HUDEP-2 (cell line): ENCODE results near the gene ADISSP.
A peak's percentile ranks its signal among the peaks of the same experiment; 100 is the strongest.
"Not testable (repeated sequence)": the region's sequence is repeated elsewhere in the genome, so short reads cannot be mapped to it uniquely, and the experiment has no call there.

Experiments
- DNase-seq, 76 experiments: peaks; one replicate each; lab custom pipeline; 2025; ENCODE audit not compliant: unreplicated experiment in 76 of 76; lab: John Stamatoyannopoulos, UW

ADISSP gene

GRCh38 chr20:3798373-3798768 is 30.8 kb upstream of the ADISSP start:
- no peak for DNase-seq

GRCh38 chr20:3797592-3798372 is 30.2 kb upstream of the ADISSP start:
- DNase-seq = peak in 8 of 76 experiments; percentile 4 to 31 (median 16)

- no peak for DNase-seq
Observed at GRCh38 chr20:3797226-3797545, 29.6 kb upstream of the ADISSP start.

- no peak for DNase-seq
Observed at GRCh38 chr20:3796477-3797225, 29.1 kb upstream of the ADISSP start.

- peak in 72 of 76 experiments; percentile 39 to 94 (median 80) for DNase-seq
Observed at GRCh38 chr20:3795511-3796468, 28.2 kb upstream of the ADISSP start, which contains the start of gene CDC25B. Gene CDC25B, plus strand, starts transcription at chr20:3796310. Its CDS starts 222 bp downstream, at chr20:3796532.

- no peak for DNase-seq
Observed at GRCh38 chr20:3794701-3795420, 27.3 kb upstream of the ADISSP start.

DNA sequence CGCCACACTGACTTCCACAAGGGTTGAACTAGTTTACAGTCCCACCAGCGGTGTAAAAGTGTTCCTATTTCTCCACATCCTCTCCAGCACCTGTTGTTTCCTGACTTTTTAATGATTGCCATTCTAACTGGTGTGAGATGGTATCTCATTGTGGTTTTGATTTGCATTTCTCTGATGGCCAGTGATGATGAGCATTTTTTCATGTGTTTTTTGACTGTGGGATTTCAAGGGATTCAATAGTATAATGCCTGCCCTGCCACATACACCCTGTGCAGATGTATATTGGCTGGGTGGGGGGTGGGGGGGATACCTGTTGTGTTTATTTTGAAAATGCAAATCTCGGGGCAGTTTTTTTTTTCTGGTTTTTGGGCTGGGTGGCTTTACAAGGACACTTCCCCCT is 26.6 kb upstream of the ADISSP start:
- DNase-seq = not testable (repeated sequence)

GRCh38 chr20:3789201-3789600 is 21.6 kb upstream of the ADISSP start:
- not testable (repeated sequence) for DNase-seq

GRCh38 chr20:3788685-3789155 is 21.2 kb upstream of the ADISSP start:
- DNase-seq = peak in 12 of 76 experiments; percentile 7 to 39 (median 17)

GRCh38 chr20:3787324-3788014 is 19.9 kb upstream of the ADISSP start:
- DNase-seq = no peak

DNA sequence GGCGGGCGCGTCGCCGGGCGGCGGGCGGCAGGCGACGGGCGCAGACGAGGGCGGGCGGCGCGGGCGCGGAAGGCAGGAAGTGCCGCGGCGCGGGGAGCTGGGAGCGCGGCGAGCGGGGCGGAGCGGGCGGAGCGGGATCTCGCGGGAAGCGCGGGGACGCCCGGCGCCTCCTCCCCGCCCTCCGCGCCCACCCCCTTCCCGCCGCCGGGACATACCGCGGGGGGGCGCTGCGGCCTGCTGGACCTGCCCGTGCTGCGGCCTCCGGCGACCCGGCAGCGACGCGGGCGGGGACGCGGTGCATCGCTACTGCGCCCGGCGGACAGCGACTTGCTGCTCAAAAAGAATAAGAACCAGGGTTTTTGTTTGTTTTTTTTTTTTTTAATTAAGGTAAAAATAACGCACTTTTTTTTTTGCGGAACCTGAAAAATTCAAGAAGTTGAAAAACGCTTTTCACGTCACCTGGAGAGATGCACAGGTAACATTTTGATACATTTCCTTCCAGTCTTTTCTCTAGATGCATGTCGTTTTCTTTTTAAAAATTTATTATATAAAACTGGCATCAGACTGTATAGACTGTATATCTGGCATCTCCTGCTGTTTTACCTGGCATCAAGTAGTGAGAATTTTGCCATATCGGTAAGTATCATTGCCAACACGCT is 19.2 kb upstream of the ADISSP start, which contains the start of gene CENPB:
Gene CENPB (minus strand): TSS at position 76 of the 659 bp plus-strand sequence. CDS start 257 bp downstream, outside the sequence.
- DNase-seq = peak in 69 of 76 experiments; percentile 19 to 92 (median 77)

- DNase-seq = peak in 24 of 76 experiments; percentile 4 to 44 (median 22)
Observed at GRCh38 chr20:3786126-3786484, 18.6 kb upstream of the ADISSP start.

DNA sequence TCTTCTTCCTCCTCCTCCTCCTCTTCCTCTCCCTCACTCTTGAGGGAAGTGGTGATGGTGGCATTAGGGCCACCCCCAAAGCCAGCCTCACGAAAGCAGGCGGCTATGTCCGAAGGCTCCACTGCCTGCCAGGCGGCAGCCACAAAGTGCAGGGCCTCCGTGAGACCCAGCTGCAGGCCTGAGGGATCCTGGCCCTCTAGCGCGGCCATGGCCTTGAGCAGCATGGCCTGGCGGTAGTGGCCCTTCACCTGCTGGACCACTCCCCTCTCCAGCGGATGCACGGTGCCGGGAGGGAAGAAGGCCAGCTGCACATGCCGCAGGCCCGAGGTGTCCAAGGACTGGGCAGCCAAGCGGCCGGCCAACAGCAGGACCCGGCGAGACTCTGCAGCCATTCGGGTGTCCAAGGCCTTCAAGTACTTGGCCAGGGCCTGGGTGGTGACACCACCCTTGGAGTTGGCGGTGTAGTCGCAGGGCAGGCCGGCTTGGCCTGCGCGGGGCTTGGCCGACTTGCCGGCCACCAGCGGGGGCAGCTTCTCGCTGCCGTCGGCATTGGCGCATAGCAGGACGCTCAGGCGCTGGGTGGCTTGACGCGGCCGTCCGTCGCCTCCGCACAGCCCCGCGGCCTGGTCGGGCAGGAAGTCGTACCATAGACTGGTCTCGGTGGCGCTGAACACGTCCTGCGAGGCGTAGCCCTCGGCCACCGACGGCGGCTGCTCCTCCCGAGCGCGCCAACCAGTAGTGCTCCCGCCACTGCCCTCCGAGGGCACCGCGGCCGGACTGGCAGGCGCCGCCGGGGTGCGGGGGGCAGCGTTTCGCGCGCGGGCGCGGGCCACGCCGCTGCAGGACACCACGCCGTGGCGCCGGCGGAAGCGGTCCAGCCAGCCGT is 17.9 kb upstream of the ADISSP start:
- no peak for DNase-seq

DNA sequence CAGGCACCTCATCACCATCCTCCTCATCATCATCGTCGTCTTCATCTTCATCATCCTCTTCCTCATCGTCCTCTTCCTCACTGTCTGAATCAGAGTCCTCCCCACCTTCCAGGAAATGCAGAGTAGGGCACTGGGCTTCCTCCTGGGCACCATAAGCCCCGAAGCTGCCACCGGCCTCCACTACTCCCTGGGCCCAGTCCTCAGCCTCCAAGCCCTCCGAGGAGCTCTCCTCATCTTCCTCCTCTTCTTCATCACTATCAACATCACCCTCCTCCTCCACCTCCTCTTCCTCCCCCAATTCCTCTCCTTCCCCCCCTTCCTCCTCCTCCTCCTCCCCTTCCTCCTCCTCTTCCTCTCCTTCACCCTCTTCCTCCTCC is 17.3 kb upstream of the ADISSP start:
- DNase-seq = no peak

DNA sequence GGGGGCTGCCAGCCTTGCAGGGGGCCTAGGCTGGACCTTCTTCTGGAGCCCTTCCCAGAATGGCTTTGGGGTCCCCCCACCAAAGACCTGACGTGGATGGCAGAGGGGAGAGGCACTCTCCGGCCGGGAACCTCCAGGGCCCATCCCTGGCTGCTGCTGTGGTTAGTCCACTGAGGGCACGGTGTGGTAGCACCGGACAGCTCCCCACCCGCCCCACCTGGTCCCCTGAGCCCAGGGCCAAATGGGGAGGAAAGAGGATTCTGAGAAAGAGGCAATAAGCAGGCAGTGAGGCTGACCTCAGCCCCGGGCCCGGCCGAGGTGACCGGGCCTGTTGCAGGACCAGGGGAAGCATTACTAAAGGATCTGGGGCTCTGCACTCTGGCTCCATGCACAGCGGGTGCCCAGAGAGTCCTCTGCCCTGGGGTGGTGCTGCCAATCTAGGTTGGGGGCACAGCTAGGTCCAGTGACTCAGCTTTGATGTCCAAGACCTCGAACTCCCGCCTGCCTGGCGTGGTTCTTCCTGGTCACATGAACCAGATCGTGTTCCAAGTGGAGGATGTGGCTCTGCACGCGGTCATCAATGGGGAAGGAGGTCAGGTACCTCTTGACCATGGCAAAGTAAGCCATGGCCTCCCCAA is 16.8 kb upstream of the ADISSP start:
- no peak for DNase-seq

DNA sequence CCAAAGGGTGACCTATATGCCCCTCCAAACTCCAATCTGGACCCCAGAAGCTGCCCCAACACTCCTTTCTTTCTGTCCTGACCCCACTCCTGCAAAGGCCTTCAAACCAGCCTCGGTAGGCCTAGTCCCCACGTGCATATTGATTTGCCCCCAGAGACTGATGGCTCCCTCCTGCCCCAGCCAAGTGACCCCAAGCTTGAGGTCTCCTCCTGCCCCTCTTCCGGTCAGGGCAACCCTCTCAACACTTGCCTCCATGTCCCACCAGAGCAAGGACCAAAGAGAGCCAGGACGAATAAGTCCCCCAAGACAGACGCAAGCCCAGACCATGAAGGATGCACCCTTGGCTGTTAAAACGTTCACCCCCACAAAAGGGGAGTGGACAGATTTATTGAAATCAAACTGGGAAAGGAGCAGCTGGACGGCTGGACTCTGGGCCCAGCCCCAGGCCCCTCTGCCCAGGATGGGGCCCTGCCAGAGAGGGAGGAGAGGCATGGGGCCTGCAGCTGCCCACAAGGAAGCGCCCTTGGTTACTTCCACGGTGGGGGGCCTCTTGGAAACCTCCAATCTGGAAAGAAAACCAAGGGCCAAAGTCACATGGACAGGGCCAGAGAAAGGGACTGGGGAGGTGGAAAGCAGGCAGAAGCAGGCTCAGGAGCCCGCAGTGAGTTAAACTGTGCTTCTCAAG is 16.1 kb upstream of the ADISSP start:
- DNase-seq = no peak

- DNase-seq = no peak
Observed at GRCh38 chr20:3783068-3783489, 15.5 kb upstream of the ADISSP start.
